Endothelial cell of umbilical vein (primary cell): ENCODE data around the gene CDYL. TPM values are rescaled to one million over a fixed set of nuclear protein-coding genes. Genes with fewer than 3 reads are reported as not detected.

Experiments used
- BruUV-seq: library from RNA; stranded (reverse); fragments of 400-500 nt; replicated peaks from 2 replicates; lab custom pipeline; 2021; lab: Mats Ljungman, UMichigan
- CTCF ChIA-PET: fragments of 300-600, 350-600 bp; sonication (Branson Sonifier 250); formaldehyde crosslinking; loops from one replicate; lab custom pipeline; 2021; ENCODE audit warnings: antibody characterized with exemption, inconsistent platforms; lab: Charles Lee
- POLR2A ChIA-PET: fragments of 300-600, 350-600 bp; sonication (Branson Sonifier 250); formaldehyde crosslinking; loops from one replicate; lab custom pipeline; 2021; ENCODE audit warnings: antibody characterized with exemption, inconsistent platforms; lab: Charles Lee
- DNase-seq: peaks from one replicate; pipeline ENCODE4 v3.0.0-alpha.2; 2011; ENCODE audit warnings: low read depth, low spot score
- FAIRE-seq: peaks from 2 replicates; lab custom pipeline; 2011; peaks lifted over from hg19 to GRCh38; lab: Jason Lieb, UNC
- H2AFZ ChIP-seq: 2 replicates; pipeline ENCODE4 v1.6.0; 2012; ENCODE audit warnings: low read depth, low read length, control low read depth, inconsistent platforms
- H3K27ac ChIP-seq: 2 replicates; pipeline ENCODE4 v1.5.1; 2011; ENCODE audit warnings: low read depth, mild to moderate bottlenecking, control low read depth, low read length, moderate library complexity; ENCODE audit not compliant: insufficient read depth
- H3K27me3 ChIP-seq, 2 experiments: 2 replicates each; pipeline versions ENCODE4 v1.6.0 to v1.6.1; 2011; ENCODE audit warnings: low read length in 2 of 2, mixed read lengths in 1 of 2; ENCODE audit not compliant: control insufficient read depth in 2 of 2, insufficient read depth in 2 of 2
- H3K36me3 ChIP-seq, 2 experiments: 2 replicates in 1 of 2; 3 replicates in 1 of 2; pipeline ENCODE4 v1.5.1; 2011; ENCODE audit warnings: low read length in 2 of 2, mild to moderate bottlenecking in 1 of 2, moderate library complexity in 1 of 2; ENCODE audit not compliant: control insufficient read depth in 2 of 2, insufficient read depth in 2 of 2; ENCODE audit errors: extremely low read depth in 1 of 2
- H3K4me1 ChIP-seq: 3 replicates; pipeline ENCODE4 v1.5.1; 2011; ENCODE audit warnings: mild to moderate bottlenecking, low read length; ENCODE audit not compliant: control insufficient read depth, insufficient read depth; ENCODE audit errors: extremely low read depth
- H3K4me2 ChIP-seq: 2 replicates; pipeline ENCODE4 v1.6.1; 2011; ENCODE audit warnings: low read length, control low read depth, mixed read lengths; ENCODE audit not compliant: insufficient read depth
- H3K4me3 ChIP-seq, 3 experiments: fragments of 200-600 bp in 1 of 3; sonication (generic), shearing (Covaris generic) in 1 of 3; replicated peaks in 1 of 3; 2 replicates each; pipeline ENCODE4 v1.5.1; 2011 to 2016; ENCODE audit warnings: control low read depth in 3 of 3, low read length in 3 of 3, mild to moderate bottlenecking in 2 of 3, inconsistent platforms in 1 of 3, low read depth in 1 of 3, moderate library complexity in 1 of 3; ENCODE audit not compliant: insufficient read depth in 1 of 3
- H3K79me2 ChIP-seq: 2 replicates; pipeline ENCODE4 v1.6.0; 2012; ENCODE audit warnings: low read length, inconsistent platforms; ENCODE audit not compliant: control insufficient read depth, insufficient read depth
- H3K9ac ChIP-seq: replicated peaks from 2 replicates; pipeline ENCODE3; 2011; ENCODE audit warnings: low read length, control low read depth; ENCODE audit not compliant: insufficient read depth; ENCODE audit errors: extremely low read depth
- H3K9me1 ChIP-seq: replicated peaks from 3 replicates; pipeline ENCODE4 v1.6.0; 2011; ENCODE audit warnings: mild to moderate bottlenecking, low read length; ENCODE audit not compliant: control insufficient read depth, insufficient read depth; ENCODE audit errors: extremely low read depth
- H3K9me3 ChIP-seq: replicated peaks from 2 replicates; pipeline ENCODE4 v1.5.1; 2012; ENCODE audit warnings: low read length, inconsistent platforms; ENCODE audit not compliant: control insufficient read depth, insufficient read depth
- H4K20me1 ChIP-seq: replicated peaks from 2 replicates; pipeline ENCODE3; 2011; ENCODE audit warnings: mild to moderate bottlenecking, low read length; ENCODE audit not compliant: control insufficient read depth, insufficient read depth; ENCODE audit errors: extremely low read depth
- CTCF ChIP-seq, 2 donors: IDR thresholded peaks; 1 replicate in 1 of 2; 2 replicates in 1 of 2; pipeline ENCODE4 v1.5.1; 2011; ENCODE audit warnings: low read length in 2 of 2, mild to moderate bottlenecking in 2 of 2, moderate library complexity in 2 of 2, control low read depth in 1 of 2, inconsistent platforms in 1 of 2, low read depth in 1 of 2; ENCODE audit not compliant: insufficient read depth in 1 of 2; ENCODE audit errors: extremely low read depth in 1 of 2
- EZH2 ChIP-seq: IDR thresholded peaks from 2 replicates; pipeline ENCODE4 v1.6.1; 2012; ENCODE audit warnings: borderline replicate concordance, low read depth, mild to moderate bottlenecking, moderate library complexity, low read length, inconsistent platforms; ENCODE audit not compliant: severe bottlenecking
- FOS ChIP-seq: IDR thresholded peaks from 2 replicates; pipeline ENCODE4 v1.6.1; 2011; ENCODE audit warnings: mild to moderate bottlenecking, low read length, moderate library complexity, borderline replicate concordance; ENCODE audit not compliant: insufficient read depth
- GATA2 ChIP-seq: IDR thresholded peaks from 2 replicates; pipeline ENCODE4 v1.7.0; 2011; ENCODE audit warnings: low read depth, mild to moderate bottlenecking, moderate library complexity, mixed read lengths, low read length; ENCODE audit not compliant: insufficient read length, insufficient read depth
- JUN ChIP-seq: IDR thresholded peaks from 2 replicates; pipeline ENCODE4 v1.6.1; 2011; ENCODE audit warnings: borderline replicate concordance, low read depth; ENCODE audit not compliant: insufficient read length, insufficient read depth
- MAX ChIP-seq: IDR thresholded peaks from 2 replicates; pipeline ENCODE4 v1.6.1; 2011; ENCODE audit not compliant: insufficient read depth, insufficient read length
- MYC ChIP-seq: IDR thresholded peaks from one replicate; pipeline ENCODE4 v1.6.1; 2011; ENCODE audit warnings: mild to moderate bottlenecking, low read depth, low read length
- POLR2A ChIP-seq: IDR thresholded peaks from 2 replicates; pipeline ENCODE4 v1.6.1; 2012; ENCODE audit warnings: low read depth, mild to moderate bottlenecking, control low read depth, low read length
- POLR2AphosphoS5 ChIP-seq: IDR thresholded peaks from 2 replicates; pipeline ENCODE4 v1.6.1; 2012; ENCODE audit warnings: low read depth, mild to moderate bottlenecking, control low read depth, low read length, moderate library complexity; ENCODE audit not compliant: insufficient read depth
- dilution Hi-C: fragments of 300-500 bp; cut with MboI; formaldehyde crosslinking; loops from one replicate; pipeline ENCODE4 v1.15.0; 2019; ENCODE audit warnings: low sequenced_read_pairs; ENCODE audit not compliant: extremely low pct_ligation_motif_present
- intact Hi-C: fragments of 100-400 bp; cut with micrococcal nuclease; formaldehyde crosslinking; loops from one replicate; pipeline ENCODE4 v1.10.0; 2022
- polyA plus RNA-seq, 4 experiments: library from polyadenylated mRNA; depleted of rRNA in 3 of 4; stranded (reverse) in 3 of 4; unstranded in 1 of 4; fragments of >200 nt; gene quantifications; 2 replicates each; pipeline versions ENCODE4 v1.2.1 to v1.2.3, GENCODE V29; 2011 to 2012; ENCODE audit warnings: missing spikeins in 1 of 4
- total RNA-seq: library from RNA; stranded (reverse); gene quantifications from 2 replicates; pipeline ENCODE4 v1.2.3, GENCODE V29; 2021

Gene CDYL
- total and polyA plus RNA-seq, 2 donors (not counting 3 experiments of a cell fraction or from before 2014, with no cell fraction given) = 10.2 to 35.6 TPM

DNA sequence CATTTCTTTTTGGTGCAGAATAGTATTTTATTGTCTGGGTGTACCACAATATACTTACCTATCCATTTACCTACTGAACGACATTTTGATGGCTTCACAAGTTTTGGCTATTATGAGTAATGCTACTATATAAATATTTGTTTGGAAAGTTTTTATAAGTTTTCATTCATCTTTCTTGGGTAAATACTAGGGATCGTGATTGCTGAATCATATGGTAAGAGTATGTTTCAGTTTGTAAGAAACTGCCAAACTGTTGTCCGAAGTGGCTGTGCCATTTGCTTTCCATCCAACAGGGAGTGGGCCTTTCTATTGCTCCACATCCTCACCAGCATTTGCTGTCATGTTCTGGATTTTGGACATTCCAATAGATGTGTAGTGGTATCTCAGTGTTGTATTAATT, 104.2 kb downstream of the CDYL start:
- TF ChIP-seq EZH2 (no peak), GATA2 (no peak), FOS (no peak), JUN (no peak), POLR2A (no peak), MYC (no peak), POLR2AphosphoS5 (no peak), MAX (no peak), CTCF (IDR thresholded peaks at IDR 0.05; ENCODE audit: extremely low read depth in 1 of 2, insufficient read depth in 1 of 2, low read depth in 1 of 2, low read length in 2 of 2) (no peak)
- Histone ChIP-seq H3K79me2 (peaks cover 53% of the 10 kb centered on the region), H3K9ac (no peak overlapping the region), H3K4me1 (no peaks in the 10 kb centered on the region), H3K9me3 (no peaks in the 10 kb centered on the region), H3K9me1 (no peaks in the 10 kb centered on the region), H3K36me3 (no peaks in the 10 kb centered on the region), H3K4me2 (no peak overlapping the region), H3K4me3 (no peak overlapping the region), H3K27me3 (no peaks in the 10 kb centered on the region), H2AFZ (no peak overlapping the region), H3K27ac (no peak overlapping the region), H4K20me1 (peaks cover 12% of the 10 kb centered on the region)
- FAIRE-seq = no peak
- no TSS peak for BruUV-seq
- intact Hi-C loops = no loop called here
- no peak for DNase-seq
- dilution Hi-C loops = no loop called here
- ChIA-PET CTCF (no interaction called here), POLR2A (no interaction called here)
